KOPT-K1 (cell line): ENCODE results near the gene MBD3.
"Not testable (repeated sequence)": the region's sequence is repeated elsewhere in the genome, so short reads cannot be mapped to it uniquely, and the experiment has no call there.

Experiments
- H3K27ac ChIP-seq: fragments of 200-600 bp; sonication (generic); 2 replicates; pipeline ENCODE4 v1.5.1; 2016; ENCODE audit warnings: antibody characterized with exemption, mild to moderate bottlenecking, low read depth, low read length; ENCODE audit not compliant: poor library complexity, severe bottlenecking
- H3K36me3 ChIP-seq: fragments of 200-600 bp; sonication (generic); 2 replicates; pipeline ENCODE4 v1.5.1; 2017; ENCODE audit warnings: antibody characterized with exemption, mild to moderate bottlenecking, low read length, moderate library complexity; ENCODE audit not compliant: insufficient read depth
- H3K9me3 ChIP-seq: fragments of 200-600 bp; sonication (generic); 2 replicates; pipeline ENCODE4 v1.5.1; 2017; ENCODE audit warnings: antibody characterized with exemption, low read length, mild to moderate bottlenecking; ENCODE audit not compliant: insufficient read depth, poor library complexity, severe bottlenecking

The MBD3 gene

GRCh38 chr19:1592755-1593500 lies at the start of gene MBD3:
MBD3 (minus strand) TSS chr19:1592865; CDS start chr19:1592631, 234 bp downstream.
- peak within 1 kb of the TSS; percentile 99 for H3K27ac ChIP-seq
- H3K9me3 ChIP-seq, result peaks cover 6% of the 10 kb centered on the region
- peaks cover 43% of the 10 kb centered on the region for H3K36me3 ChIP-seq

GRCh38 chr19:1640893-1641448 lies 48.3 kb upstream of the MBD3 start:
- H3K27ac ChIP-seq, H3K9me3 ChIP-seq: not testable (repeated sequence)
- peaks cover 100% of the 10 kb centered on the region for H3K36me3 ChIP-seq

DNA sequence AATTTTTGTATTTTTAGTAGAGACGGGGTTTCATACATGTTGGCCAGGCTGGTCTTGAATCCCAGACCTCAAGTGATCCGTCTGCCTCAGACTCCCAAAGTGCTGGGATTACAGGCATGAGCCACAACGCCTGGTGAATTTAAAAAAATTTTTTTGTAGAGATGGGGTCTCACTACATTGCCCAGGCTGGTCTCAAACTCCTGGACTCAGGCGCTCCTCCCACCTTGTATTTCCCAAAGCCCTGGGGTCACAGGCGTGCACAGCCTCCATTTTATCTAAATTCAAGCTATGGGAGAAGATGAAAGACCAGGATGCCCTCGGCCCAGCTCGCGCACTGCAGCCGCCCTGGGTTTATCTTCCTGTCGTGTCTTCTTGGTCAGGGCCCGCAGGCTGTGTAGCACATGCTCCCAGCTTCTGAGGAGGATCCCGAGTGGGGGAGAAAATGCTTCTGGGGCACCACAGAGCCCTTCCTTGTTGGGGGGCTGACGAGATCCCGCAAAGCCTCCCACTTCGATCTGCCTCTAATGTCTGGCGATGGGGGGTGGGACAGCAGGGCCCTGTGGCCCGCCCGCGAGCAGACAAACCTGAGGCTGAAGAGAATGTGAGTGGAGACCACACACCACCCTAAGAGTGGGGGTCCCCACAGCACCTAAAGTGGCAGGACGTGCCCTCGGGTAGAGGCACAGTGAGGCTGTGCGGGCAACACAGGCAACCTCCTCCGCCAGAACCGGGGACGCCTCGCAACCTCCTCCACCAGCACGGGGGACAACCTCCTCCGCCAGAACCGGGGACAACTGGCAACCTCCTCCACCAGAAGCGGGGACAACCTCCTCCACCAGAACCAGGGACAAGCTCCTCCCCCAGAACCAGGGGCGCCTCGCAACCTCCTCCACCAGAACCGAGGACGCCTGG lies 43.9 kb upstream of the MBD3 start:
- no peak overlapping the region for H3K27ac ChIP-seq
- no peaks in the 10 kb centered on the region for H3K9me3 ChIP-seq
- H3K36me3 ChIP-seq, result peaks cover 100% of the 10 kb centered on the region

GRCh38 chr19:1634938-1635243 lies 42.2 kb upstream of the MBD3 start:
- Histone ChIP-seq H3K27ac (no peak overlapping the region), H3K36me3 (peaks cover 100% of the 10 kb centered on the region), H3K9me3 (no peaks in the 10 kb centered on the region)

- Histone ChIP-seq H3K9me3 (no peaks in the 10 kb centered on the region), H3K36me3 (peaks cover 100% of the 10 kb centered on the region), H3K27ac (no peak overlapping the region)
Observed at GRCh38 chr19:1634242-1634937, 41.7 kb upstream of the MBD3 start.

DNA sequence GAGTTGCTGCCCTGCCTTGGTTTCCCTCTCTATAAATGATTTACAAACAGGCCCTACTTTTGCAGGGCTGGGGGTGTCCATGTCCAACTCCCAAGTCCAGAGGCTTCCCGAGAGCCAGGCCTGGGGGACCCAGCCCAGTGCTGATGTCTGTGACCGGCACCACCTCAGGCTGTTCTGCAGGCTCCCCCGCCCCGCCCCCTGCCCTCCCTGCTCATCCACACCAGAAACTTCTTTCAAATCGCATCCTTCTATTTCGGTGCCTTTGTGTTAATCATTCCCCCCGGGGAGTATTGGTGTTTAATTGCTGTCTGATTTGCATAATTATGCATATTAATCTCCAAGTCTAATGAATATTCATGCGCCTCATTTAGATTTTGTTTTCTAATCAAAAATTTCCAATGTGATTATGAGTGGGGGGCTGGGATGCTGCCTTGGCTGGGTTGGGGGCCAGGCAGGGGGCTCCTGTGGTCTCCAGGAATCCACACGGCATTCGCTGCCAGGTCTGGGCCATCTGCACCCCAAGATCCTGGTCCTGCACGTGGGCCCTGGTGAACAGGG lies 40.7 kb upstream of the MBD3 start:
- Histone ChIP-seq H3K27ac (no peak overlapping the region), H3K36me3 (peaks cover 90% of the 10 kb centered on the region)

DNA sequence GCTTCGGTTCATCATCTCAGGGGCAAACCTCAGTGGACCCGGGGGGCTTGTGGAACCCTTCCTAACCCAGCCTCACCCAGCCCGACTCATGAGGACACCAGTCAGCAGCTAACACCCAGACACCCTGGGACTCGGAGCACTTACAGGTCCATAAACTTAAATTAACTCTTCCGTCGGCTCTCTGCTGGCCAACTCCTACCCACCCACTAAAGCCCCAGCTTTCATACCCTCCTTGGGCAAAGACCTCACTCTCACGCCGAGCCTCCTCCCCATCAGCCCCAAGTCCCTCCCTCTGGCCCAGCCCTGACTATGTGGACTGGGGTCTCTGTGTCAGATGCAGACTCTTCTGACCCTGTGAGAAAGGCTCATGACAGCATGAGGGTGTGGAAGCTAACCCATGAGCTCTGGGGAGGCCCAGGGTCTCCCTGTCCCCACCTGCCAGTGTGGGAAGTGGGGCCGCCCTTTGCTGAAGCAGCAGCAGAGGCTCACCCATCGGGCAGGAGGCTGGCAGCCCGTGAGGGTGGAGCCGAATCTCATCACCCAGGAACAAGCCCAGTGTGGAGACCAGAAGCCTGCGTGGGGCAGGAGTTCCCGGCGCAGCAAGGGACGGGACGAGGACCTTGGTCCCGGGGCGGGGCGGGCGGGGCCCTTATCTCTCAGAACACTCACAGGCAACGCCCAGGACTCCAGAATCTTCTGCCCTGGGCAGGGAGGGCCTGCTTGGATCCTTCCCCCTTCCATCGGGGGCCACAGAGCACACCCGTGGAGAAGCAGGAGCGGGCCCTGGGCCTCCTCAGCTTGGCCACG lies 40.0 kb upstream of the MBD3 start:
- peaks cover 83% of the 10 kb centered on the region for H3K36me3 ChIP-seq
- no peaks in the 10 kb centered on the region for H3K9me3 ChIP-seq
- H3K27ac ChIP-seq, result no peak overlapping the region

More for the DNA sequence above, 40.7 kb upstream of the MBD3 start:
- H3K9me3 ChIP-seq, result no peaks in the 10 kb centered on the region

- H3K9me3 ChIP-seq, result no peaks in the 10 kb centered on the region
- no peak overlapping the region for H3K27ac ChIP-seq
- H3K36me3 ChIP-seq, result peaks cover 80% of the 10 kb centered on the region
Observed at GRCh38 chr19:1631557-1632100, 39.0 kb upstream of the MBD3 start.

GRCh38 chr19:1630811-1631210 lies 38.1 kb upstream of the MBD3 start:
- no peak overlapping the region for H3K27ac ChIP-seq
- peaks cover 80% of the 10 kb centered on the region for H3K36me3 ChIP-seq
- no peaks in the 10 kb centered on the region for H3K9me3 ChIP-seq

- no peak overlapping the region for H3K27ac ChIP-seq
- H3K9me3 ChIP-seq, result no peaks in the 10 kb centered on the region
- H3K36me3 ChIP-seq, result peaks cover 80% of the 10 kb centered on the region
Observed at GRCh38 chr19:1630012-1630411, 37.3 kb upstream of the MBD3 start.

DNA sequence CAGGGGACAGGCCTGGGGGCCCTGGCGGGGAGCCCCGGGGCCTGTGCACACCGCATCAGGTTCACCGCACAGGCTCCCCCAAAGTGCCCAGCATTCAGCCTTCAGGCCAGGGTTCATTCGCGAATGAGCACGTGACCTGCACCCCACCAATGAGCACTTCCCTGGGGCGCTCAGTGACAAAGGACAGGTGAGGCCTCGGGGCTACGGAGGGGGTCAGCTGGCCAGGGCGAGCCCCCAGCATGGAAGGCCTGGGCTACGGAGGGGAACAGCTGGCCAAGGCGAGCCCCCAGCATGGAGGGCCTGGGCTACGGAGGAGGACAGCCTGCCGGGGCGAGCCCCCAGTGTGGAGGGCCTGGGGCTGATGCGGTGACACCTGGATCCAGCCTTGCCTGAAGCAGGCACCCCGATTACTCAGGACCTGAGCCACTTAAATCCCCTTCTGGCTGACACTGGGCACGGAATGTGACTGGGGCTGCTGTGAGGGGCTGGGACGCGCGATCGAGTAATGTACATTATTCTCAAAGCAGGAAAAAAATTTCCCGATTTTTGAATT lies 36.7 kb upstream of the MBD3 start:
- H3K36me3 ChIP-seq, result peaks cover 80% of the 10 kb centered on the region
- H3K9me3 ChIP-seq, result no peaks in the 10 kb centered on the region
- no peak overlapping the region for H3K27ac ChIP-seq

DNA sequence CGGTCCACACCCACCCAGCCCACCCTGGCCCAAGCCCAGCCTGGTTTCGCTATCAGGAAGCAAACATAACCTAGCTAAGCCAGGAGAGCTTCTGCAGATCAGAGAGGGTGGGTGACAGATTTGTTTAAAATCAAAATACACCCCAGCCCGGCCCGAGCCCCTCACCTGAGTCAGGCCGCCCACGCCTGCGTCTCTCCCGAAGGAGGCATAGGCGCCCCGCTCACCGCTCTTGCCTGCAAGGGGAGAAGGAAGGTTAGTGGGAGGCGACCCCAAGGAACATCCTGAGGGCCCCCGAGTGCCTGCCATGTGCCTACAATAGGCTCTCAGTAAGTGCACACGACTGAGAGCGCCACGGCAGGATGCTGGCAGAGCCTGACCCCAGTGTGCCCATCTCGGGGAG lies 34.5 kb upstream of the MBD3 start:
- H3K9me3 ChIP-seq, result no peaks in the 10 kb centered on the region
- H3K27ac ChIP-seq, result no peak overlapping the region
- H3K36me3 ChIP-seq, result peaks cover 80% of the 10 kb centered on the region

- Histone ChIP-seq H3K27ac (no peak overlapping the region), H3K36me3 (peaks cover 80% of the 10 kb centered on the region), H3K9me3 (no peaks in the 10 kb centered on the region)
Observed at GRCh38 chr19:1626417-1627010, 33.8 kb upstream of the MBD3 start.
